ENCODE results near the gene B2M. TPM values are rescaled to one million over a fixed set of nuclear protein-coding genes. Genes with fewer than 3 reads are reported as not detected.
"Not testable (repeated sequence)": the region's sequence is repeated elsewhere in the genome, so short reads cannot be mapped to it uniquely, and the experiment has no call there.

B2M gene
- total RNA-seq, 1 donor from 2014 or later, result 1,758 TPM

DNA sequence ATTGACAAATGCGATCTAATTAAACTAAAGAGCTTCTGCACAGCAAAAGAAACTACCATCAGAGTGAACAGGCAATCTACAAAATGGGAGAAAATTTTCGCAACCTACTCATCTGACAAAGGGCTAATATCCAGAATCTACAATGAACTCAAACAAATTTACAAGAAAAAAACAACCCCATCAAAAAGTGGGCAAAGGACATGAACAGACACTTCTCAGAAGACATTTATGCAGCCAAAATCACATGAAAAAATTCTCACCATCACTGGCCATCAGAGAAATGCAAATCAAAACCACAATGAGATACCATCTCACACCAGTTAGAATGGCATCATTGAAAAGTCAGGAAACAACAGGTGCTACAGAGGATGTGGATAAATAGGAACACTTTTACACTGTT lies 32.1 kb downstream of the B2M start:
- DNase-seq (ENCODE audit: low spot score); ATAC-seq; intact Hi-C loops (cut with DNase I): not testable (repeated sequence)

DNA sequence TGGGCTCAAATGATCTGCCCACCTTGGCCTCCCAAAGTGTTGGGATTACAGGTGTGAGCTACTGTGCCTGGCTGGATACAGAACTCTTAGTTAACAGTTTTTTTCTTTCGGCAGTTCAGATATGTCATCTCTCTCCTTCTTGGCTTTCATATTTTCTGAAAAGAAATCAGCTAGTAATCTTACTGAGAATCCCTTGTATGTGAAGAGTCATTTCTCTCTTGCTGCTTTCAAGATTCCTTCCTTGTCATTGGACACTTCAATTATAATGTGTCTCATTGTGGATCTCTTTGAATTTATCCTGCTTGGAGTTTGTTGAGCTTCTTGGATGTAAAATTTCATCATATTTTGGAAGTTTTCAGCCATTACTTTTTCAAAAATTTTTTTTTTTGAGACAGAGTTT lies 42.0 kb downstream of the B2M start:
- DNase-seq (ENCODE audit: low spot score), result no peak
- ATAC-seq, result no peak
- intact Hi-C loops (cut with DNase I), result no loop called here

DNA sequence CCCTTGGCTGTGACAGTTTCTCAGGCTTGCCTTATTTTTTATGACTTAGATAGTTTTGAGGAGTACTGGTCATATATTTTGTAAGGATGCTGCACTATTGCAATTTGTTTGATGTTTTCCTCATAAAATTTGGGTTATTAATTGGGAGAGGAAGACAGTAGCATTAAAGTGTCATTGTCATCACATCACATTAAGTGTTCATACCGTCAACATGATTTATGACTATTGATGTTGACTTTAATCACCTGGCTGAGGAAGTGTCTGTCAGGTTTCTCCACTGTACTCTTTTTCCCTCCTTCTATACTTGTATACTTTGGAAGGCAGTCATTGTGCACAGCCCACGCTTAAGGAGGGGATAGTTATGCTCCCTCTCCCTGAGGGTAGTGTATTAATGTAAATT lies 51.9 kb downstream of the B2M start:
- intact Hi-C loops (cut with DNase I), result no loop called here
- ATAC-seq, result no peak
- DNase-seq (ENCODE audit: low spot score), result no peak

DNA sequence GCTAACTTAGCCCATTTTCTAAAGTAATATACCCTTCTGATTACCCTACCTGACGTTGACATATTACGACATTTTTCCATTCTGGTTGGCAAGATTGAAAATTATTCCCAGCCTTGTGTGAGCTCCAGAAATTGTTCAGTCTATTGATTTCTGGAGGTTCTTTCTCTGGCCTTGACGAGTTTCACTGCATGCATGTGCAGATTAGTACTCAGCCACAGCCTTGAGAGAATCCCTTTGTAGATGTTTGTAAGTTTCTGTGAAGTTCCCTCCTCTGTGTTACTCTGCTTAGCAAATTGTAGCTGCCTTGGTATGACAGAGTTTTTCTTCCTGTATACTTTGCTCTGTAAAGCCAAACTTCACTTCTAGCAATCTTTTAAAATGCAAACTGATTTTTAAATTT lies 52.5 kb downstream of the B2M start:
- DNase-seq (ENCODE audit: low spot score), result no peak
- intact Hi-C loops (cut with DNase I), result no loop called here
- ATAC-seq, result no peak

DNA sequence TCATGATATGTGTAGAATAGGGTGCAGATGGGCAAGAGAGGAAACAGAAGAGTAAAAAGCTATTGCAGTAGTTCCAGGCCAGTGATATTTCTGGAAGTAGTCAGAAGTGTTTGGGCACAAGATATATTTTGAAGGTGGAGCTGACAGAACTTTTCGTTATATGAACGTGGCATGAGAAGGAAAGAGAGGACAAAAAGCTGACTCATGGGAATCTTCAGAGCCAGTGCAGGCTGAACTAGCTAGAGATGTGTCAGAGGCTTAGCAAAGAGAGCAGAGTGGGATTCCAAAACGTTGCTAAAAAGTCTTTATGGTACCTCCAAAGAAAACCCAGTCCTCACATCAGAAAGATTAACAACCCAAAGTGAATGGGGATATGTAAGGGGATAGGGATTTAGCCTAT lies 53.7 kb downstream of the B2M start:
- intact Hi-C loops (cut with DNase I), result no loop called here
- ATAC-seq (no peak), DNase-seq (ENCODE audit: low spot score) (no peak)

Other genes with a start within 250 kb of the B2M start
- gene EIF3J, start 174.4 kb upstream of the B2M start, total RNA-seq, result 68.9 TPM
- gene SPG11, start 47.9 kb upstream of the B2M start, total RNA-seq, result 88.0 TPM
- gene PATL2, start 194 bp upstream of the B2M start, total RNA-seq, result 2.9 TPM
- gene TRIM69, start 25.0 kb downstream of the B2M start, total RNA-seq, result 28.0 TPM
- gene TERB2, start 245.2 kb downstream of the B2M start, total RNA-seq, result not detected

All from sciatic nerve (tissue), 2 donors.